ENCODE results near the gene ZNF433. TPM values are rescaled to one million over a fixed set of nuclear protein-coding genes. Genes with fewer than 3 reads are reported as not detected.

ZNF433 gene
- total RNA-seq, 4 donors from 2014 or later, result 3.0 to 5.4 (median 4.4) TPM

- 89% methylated on average over 5 of the region's 5 CpGs for WGBS
- H3K4me1 ChIP-seq, result no peaks in the 10 kb centered on the region
- intact Hi-C loops (cut with DNase I), result no loop called here
- peaks cover 0 to 8% (median 3%) of the 10 kb centered on the region in 4 donors for H3K9me3 ChIP-seq
- peaks cover 11 to 19% (median 16%) of the 10 kb centered on the region in 4 donors for H3K36me3 ChIP-seq
- H3K27me3 ChIP-seq, result no peaks in the 10 kb centered on the region
- no peak overlapping the region for H3K4me3 ChIP-seq
- TF ChIP-seq POLR2AphosphoS5 (IDR thresholded peaks at IDR 0.05), result no peak
- TF ChIP-seq POLR2A (IDR thresholded peaks at IDR 0.05; ENCODE audit: low read depth), result no peak
- no peak for TF ChIP-seq CTCF (IDR thresholded peaks at IDR 0.05)
- TF ChIP-seq EP300 (IDR thresholded peaks at IDR 0.05), result no peak
- no peak overlapping the region for H3K27ac ChIP-seq (replicated peaks in 1 of 4)
- DNase-seq (ENCODE audit: extremely low spot score), result no peak
These were observed 62.3 kb downstream of the ZNF433 start for GRCh38 chr19:11973019-11973810.

- no peak for DNase-seq (ENCODE audit: extremely low spot score)
- Histone ChIP-seq H3K4me1 (peaks cover 0 to 5% (median 4%) of the 10 kb centered on the region in 4 donors), H3K36me3 (peaks cover 0 to 4% (median 1%) of the 10 kb centered on the region in 4 donors), H3K27ac (replicated peaks in 1 of 4) (no peak overlapping the region), H3K4me3 (no peak overlapping the region), H3K27me3 (no peaks in the 10 kb centered on the region), H3K9me3 (no peaks in the 10 kb centered on the region)
- TF ChIP-seq POLR2AphosphoS5 (IDR thresholded peaks at IDR 0.05) (no peak), POLR2A (IDR thresholded peaks at IDR 0.05; ENCODE audit: low read depth) (no peak), CTCF (IDR thresholded peaks at IDR 0.05) (no peak), EP300 (IDR thresholded peaks at IDR 0.05) (no peak)
- intact Hi-C loops (cut with DNase I), result no loop called here
- WGBS, result 86% methylated on average over 2 of the region's 2 CpGs
These were observed 64.4 kb downstream of the ZNF433 start for GRCh38 chr19:11971041-11971440.

GRCh38 chr19:11970174-11970573 lies 65.3 kb downstream of the ZNF433 start:
- Histone ChIP-seq H3K4me1 (peaks cover 6 to 12% (median 10%) of the 10 kb centered on the region in 4 donors), H3K4me3 (no peak overlapping the region), H3K27ac (replicated peaks in 1 of 4) (no peak overlapping the region), H3K9me3 (no peaks in the 10 kb centered on the region), H3K27me3 (no peaks in the 10 kb centered on the region), H3K36me3 (peaks cover 0 to 4% (median 1%) of the 10 kb centered on the region in 4 donors)
- TF ChIP-seq POLR2A (IDR thresholded peaks at IDR 0.05; ENCODE audit: low read depth) (no peak), POLR2AphosphoS5 (IDR thresholded peaks at IDR 0.05) (no peak)
- DNase-seq (ENCODE audit: extremely low spot score), result no peak
- intact Hi-C loops (cut with DNase I), result no loop called here
- 86% methylated on average over 1 of the region's 1 CpG for WGBS

GRCh38 chr19:11964858-11965645 lies 70.4 kb downstream of the ZNF433 start, which contains the start of gene ZNF763:
Gene ZNF763, plus strand, starts transcription at chr19:11965040. Its CDS starts 169 bp downstream, at chr19:11965209.
- Histone ChIP-seq H3K9me3 (no peaks in the 10 kb centered on the region), H3K27ac (replicated peaks in 1 of 4) (peak within 1 kb of the TSS; percentile 90 to 99 (median 94)), H3K4me1 (peaks cover 18 to 27% (median 22%) of the 10 kb centered on the region in 4 donors), H3K36me3 (peaks cover 0 to 3% (median 1%) of the 10 kb centered on the region in 4 donors), H3K4me3 (peak within 1 kb of the TSS; percentile 65 to 91 (median 86)), H3K27me3 (no peaks in the 10 kb centered on the region)
- WGBS, result 0% methylated on average over 17 of the region's 47 CpGs
- peak; percentile 99 for DNase-seq (ENCODE audit: extremely low spot score)
- intact Hi-C loops (cut with DNase I), result loop anchor here (1.0 to 2.0 kb wide), 3 partner anchors 24 to 176 kb away; partner anchors contain the start of genes ZNF20 and ZNF700
- TF ChIP-seq POLR2A (IDR thresholded peaks at IDR 0.05; ENCODE audit: low read depth) (no peak), POLR2AphosphoS5 (IDR thresholded peaks at IDR 0.05) (peak; percentile 78 to 84), CTCF (IDR thresholded peaks at IDR 0.05) (no peak), EP300 (IDR thresholded peaks at IDR 0.05) (peak; percentile 40)

Small RNA genes lying within 50 kb of the gene (small RNA-seq; reads per million reads assigned to genes)
- gene RNA5SP464, result 0 reads per million in 3 donors
- gene RNA5SP465, result 0 to 1.4 (median 0) reads per million in 3 donors
- 0 reads per million in 3 donors for gene RNA5SP466

Other genes starting within 250 kb of the ZNF433 start
- 1 to 10 TPM; 2.5 to 4.5 (median 3.7) TPM for gene ZNF491, start 237.2 kb downstream of the ZNF433 start, total RNA-seq
- 1 to 10 TPM; 5.5 to 6.9 (median 6.3) TPM for gene ZNF440, start 221.4 kb downstream of the ZNF433 start, total RNA-seq
- gene ZNF439, start 187.0 kb downstream of the ZNF433 start, total RNA-seq, result 1 to 10 TPM; 6.5 to 9.1 (median 7.1) TPM
- 1 to 10 TPM; 3.8 to 8.2 (median 6.9) TPM for gene ZNF69, start 147.9 kb downstream of the ZNF433 start, total RNA-seq
- 10 to 100 TPM in 2 of 4 donors, 1 to 10 TPM in 2; 7.6 to 12.0 (median 9.5) TPM for gene ZNF700, start 110.6 kb downstream of the ZNF433 start, total RNA-seq
- gene ZNF763, start 70.6 kb downstream of the ZNF433 start, total RNA-seq, result 1 to 10 TPM; 3.3 to 7.5 (median 4.8) TPM
- gene ZNF878, start 17.3 kb upstream of the ZNF433 start, total RNA-seq, result 1 to 10 TPM in 1 of 4 donors, under 1 TPM in 3; 0.17 to 1.5 (median 0.43) TPM
- gene ZNF844, start 29.1 kb upstream of the ZNF433 start, total RNA-seq, result 10 to 100 TPM in 1 of 4 donors, 1 to 10 TPM in 3; 6.5 to 10.1 (median 8.3) TPM
- 1 to 10 TPM; 1.3 to 5.8 (median 3.1) TPM for gene ZNF20, start 104.7 kb upstream of the ZNF433 start, total RNA-seq
- 1 to 10 TPM; 4.5 to 8.7 (median 7.8) TPM for gene ZNF625, start 121.1 kb upstream of the ZNF433 start, total RNA-seq
- gene ZNF136, start 127.4 kb upstream of the ZNF433 start, total RNA-seq, result 1 to 10 TPM; 6.6 to 8.9 (median 7.5) TPM